Astrocyte (in vitro differentiated cells and primary cell): Measurements from ENCODE around the gene NDFIP1. TPM values are rescaled to one million over a fixed set of nuclear protein-coding genes. Genes with fewer than 3 reads are reported as not detected.

Experiments
- DNase-seq: peaks from one replicate; pipeline ENCODE4 v3.0.0-alpha.2; 2010; ENCODE audit warnings: low read depth
- FAIRE-seq: peaks from 2 replicates; lab custom pipeline; 2011; peaks lifted over from hg19 to GRCh38; lab: Jason Lieb, UNC
- H2AFZ ChIP-seq: 2 replicates; pipeline ENCODE4 v1.6.0; 2012; ENCODE audit warnings: low read depth, low read length, inconsistent platforms
- H3K27ac ChIP-seq: 2 replicates; pipeline ENCODE4 v1.5.1; 2011; ENCODE audit warnings: low read depth, low read length, inconsistent platforms
- H3K27me3 ChIP-seq: 2 replicates; pipeline ENCODE4 v1.6.0; 2011; ENCODE audit warnings: low read length, inconsistent platforms; ENCODE audit not compliant: insufficient read depth
- H3K36me3 ChIP-seq: 2 replicates; pipeline ENCODE4 v1.5.1; 2011; ENCODE audit warnings: low read length, inconsistent platforms; ENCODE audit not compliant: insufficient read depth
- H3K4me1 ChIP-seq: 2 replicates; pipeline ENCODE4 v1.5.1; 2011; ENCODE audit warnings: low read length, inconsistent platforms; ENCODE audit not compliant: insufficient read depth
- H3K4me2 ChIP-seq: 2 replicates; pipeline ENCODE4 v1.6.0; 2012; ENCODE audit warnings: low read length, inconsistent platforms
- H3K4me3 ChIP-seq: 2 replicates; pipeline ENCODE4 v1.5.1; 2011; ENCODE audit warnings: low read depth, mild to moderate bottlenecking, low read length, inconsistent platforms; ENCODE audit not compliant: insufficient read depth
- H3K79me2 ChIP-seq: 2 replicates; pipeline ENCODE4 v1.6.0; 2012; ENCODE audit warnings: mild to moderate bottlenecking, low read length, inconsistent platforms; ENCODE audit not compliant: insufficient read depth
- H3K9ac ChIP-seq: 2 replicates; pipeline ENCODE4 v1.6.0; 2012; ENCODE audit warnings: mild to moderate bottlenecking, low read length, inconsistent platforms
- H3K9me3 ChIP-seq: 2 replicates; pipeline ENCODE4 v1.5.1; 2012; ENCODE audit warnings: low read depth, mild to moderate bottlenecking, low read length, inconsistent platforms; ENCODE audit not compliant: insufficient read depth
- H4K20me1 ChIP-seq: 2 replicates; pipeline ENCODE4 v1.6.0; 2012; ENCODE audit warnings: low read length, inconsistent platforms; ENCODE audit not compliant: insufficient read depth
- H3K27ac Mint-ChIP-seq: one replicate; pipeline ENCODE4 v1.8.0; 2021; ENCODE audit warnings: mild to moderate bottlenecking, mixed read lengths; ENCODE audit not compliant: unreplicated experiment
- H3K27me3 Mint-ChIP-seq: one replicate; pipeline ENCODE4 v1.8.0; 2021; ENCODE audit warnings: low read depth, mixed read lengths; ENCODE audit not compliant: unreplicated experiment
- H3K36me3 Mint-ChIP-seq: one replicate; pipeline ENCODE4 v1.8.0; 2021; ENCODE audit warnings: low read depth, mixed read lengths; ENCODE audit not compliant: unreplicated experiment
- H3K4me1 Mint-ChIP-seq: one replicate; pipeline ENCODE4 v1.8.0; 2021; ENCODE audit warnings: low read depth, mixed read lengths; ENCODE audit not compliant: unreplicated experiment
- H3K4me3 Mint-ChIP-seq: one replicate; pipeline ENCODE4 v1.8.0; 2021; ENCODE audit warnings: mild to moderate bottlenecking, moderate library complexity, mixed read lengths; ENCODE audit not compliant: unreplicated experiment
- H3K9me3 Mint-ChIP-seq: one replicate; pipeline ENCODE4 v1.8.0; 2021; ENCODE audit warnings: mild to moderate bottlenecking, mixed read lengths; ENCODE audit not compliant: unreplicated experiment
- EZH2 ChIP-seq: IDR thresholded peaks from 2 replicates; pipeline ENCODE4 v1.6.1; 2012; ENCODE audit warnings: mild to moderate bottlenecking, low read length, inconsistent platforms; ENCODE audit not compliant: insufficient read depth
- total RNA-seq: library from RNA; stranded (reverse); gene quantifications from 2 replicates; pipeline ENCODE4 v1.2.1, GENCODE V29; 2021
- TF ChIP-seq, protein P1 (sequence below): IDR thresholded peaks from 2 replicates; pipeline ENCODE4 v1.5.1; 2011; ENCODE audit warnings: low read depth, mild to moderate bottlenecking, inconsistent platforms, low read length, moderate library complexity; ENCODE audit not compliant: insufficient read depth

The NDFIP1 gene
- total RNA-seq, 1 donor from 2014 or later, result 56.8 TPM

GRCh38 chr5:142197098-142197497, 88.5 kb downstream of the NDFIP1 start:
- Mint-ChIP-seq H3K27ac (no peak overlapping the region), H3K9me3 (peaks cover 2% of the 10 kb centered on the region), H3K36me3 (no peaks in the 10 kb centered on the region), H3K4me1 (peaks cover 14% of the 10 kb centered on the region), H3K27me3 (peaks cover 2% of the 10 kb centered on the region), H3K4me3 (no peak overlapping the region)
- no peak overlapping the region for H3K9ac ChIP-seq
- no peaks in the 10 kb centered on the region for H3K9me3 ChIP-seq
- peaks cover 11% of the 10 kb centered on the region for H3K4me1 ChIP-seq
- no peaks in the 10 kb centered on the region for H4K20me1 ChIP-seq
- no peaks in the 10 kb centered on the region for H3K36me3 ChIP-seq
- H2AFZ ChIP-seq, result peak overlapping the region; percentile 28
- H3K27me3 ChIP-seq, result no peaks in the 10 kb centered on the region
- no peak for DNase-seq
- TF ChIP-seq, protein P1, sequence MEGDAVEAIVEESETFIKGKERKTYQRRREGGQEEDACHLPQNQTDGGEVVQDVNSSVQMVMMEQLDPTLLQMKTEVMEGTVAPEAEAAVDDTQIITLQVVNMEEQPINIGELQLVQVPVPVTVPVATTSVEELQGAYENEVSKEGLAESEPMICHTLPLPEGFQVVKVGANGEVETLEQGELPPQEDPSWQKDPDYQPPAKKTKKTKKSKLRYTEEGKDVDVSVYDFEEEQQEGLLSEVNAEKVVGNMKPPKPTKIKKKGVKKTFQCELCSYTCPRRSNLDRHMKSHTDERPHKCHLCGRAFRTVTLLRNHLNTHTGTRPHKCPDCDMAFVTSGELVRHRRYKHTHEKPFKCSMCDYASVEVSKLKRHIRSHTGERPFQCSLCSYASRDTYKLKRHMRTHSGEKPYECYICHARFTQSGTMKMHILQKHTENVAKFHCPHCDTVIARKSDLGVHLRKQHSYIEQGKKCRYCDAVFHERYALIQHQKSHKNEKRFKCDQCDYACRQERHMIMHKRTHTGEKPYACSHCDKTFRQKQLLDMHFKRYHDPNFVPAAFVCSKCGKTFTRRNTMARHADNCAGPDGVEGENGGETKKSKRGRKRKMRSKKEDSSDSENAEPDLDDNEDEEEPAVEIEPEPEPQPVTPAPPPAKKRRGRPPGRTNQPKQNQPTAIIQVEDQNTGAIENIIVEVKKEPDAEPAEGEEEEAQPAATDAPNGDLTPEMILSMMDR, result no peak
- TF ChIP-seq EZH2, result no peak
- H3K4me3 ChIP-seq, result no peak overlapping the region
- FAIRE-seq, result no peak
- no peak overlapping the region for H3K27ac ChIP-seq
- no peaks in the 10 kb centered on the region for H3K79me2 ChIP-seq
- peak overlapping the region; percentile 1 for H3K4me2 ChIP-seq

GRCh38 chr5:142197781-142198180, 89.2 kb downstream of the NDFIP1 start:
- no peaks in the 10 kb centered on the region for H3K36me3 ChIP-seq
- H3K9me3 ChIP-seq, result no peaks in the 10 kb centered on the region
- H3K4me3 Mint-ChIP-seq, result no peak overlapping the region
- H3K27me3 ChIP-seq, result no peaks in the 10 kb centered on the region
- H3K79me2 ChIP-seq, result no peaks in the 10 kb centered on the region
- H3K27ac ChIP-seq, result no peak overlapping the region
- no peak overlapping the region for H3K4me3 ChIP-seq
- FAIRE-seq, result no peak
- peaks cover 14% of the 10 kb centered on the region for H3K4me1 Mint-ChIP-seq
- H3K27ac Mint-ChIP-seq, result no peak overlapping the region
- peaks cover 2% of the 10 kb centered on the region for H3K9me3 Mint-ChIP-seq
- H2AFZ ChIP-seq, result no peak overlapping the region
- DNase-seq, result no peak
- H3K27me3 Mint-ChIP-seq, result peaks cover 2% of the 10 kb centered on the region
- H3K9ac ChIP-seq, result no peak overlapping the region
- H3K4me2 ChIP-seq, result no peak overlapping the region
- H3K36me3 Mint-ChIP-seq, result no peaks in the 10 kb centered on the region
- H4K20me1 ChIP-seq, result no peaks in the 10 kb centered on the region
- peaks cover 17% of the 10 kb centered on the region for H3K4me1 ChIP-seq
- TF ChIP-seq, protein P1, result no peak
- TF ChIP-seq EZH2, result no peak

- no peaks in the 10 kb centered on the region for H3K9me3 ChIP-seq
- no peak overlapping the region for H3K27ac ChIP-seq
- H3K36me3 ChIP-seq, result no peaks in the 10 kb centered on the region
- no peak overlapping the region for H2AFZ ChIP-seq
- peaks cover 27% of the 10 kb centered on the region for H3K4me1 ChIP-seq
- TF ChIP-seq EZH2, result no peak
- TF ChIP-seq, protein P1, result no peak
- no peaks in the 10 kb centered on the region for H3K79me2 ChIP-seq
- H3K9me3 Mint-ChIP-seq, result peaks cover 3% of the 10 kb centered on the region
- H3K36me3 Mint-ChIP-seq, result no peaks in the 10 kb centered on the region
- no peaks in the 10 kb centered on the region for H4K20me1 ChIP-seq
- peaks cover 4% of the 10 kb centered on the region for H3K27me3 Mint-ChIP-seq
- H3K4me2 ChIP-seq, result no peak overlapping the region
- no peak overlapping the region for H3K9ac ChIP-seq
- FAIRE-seq (no peak), DNase-seq (no peak)
- no peak overlapping the region for H3K4me3 ChIP-seq
- peaks cover 22% of the 10 kb centered on the region for H3K4me1 Mint-ChIP-seq
- no peaks in the 10 kb centered on the region for H3K27me3 ChIP-seq
- no peak overlapping the region for H3K27ac Mint-ChIP-seq
- no peak overlapping the region for H3K4me3 Mint-ChIP-seq
Measured at GRCh38 chr5:142199388-142199787, 90.8 kb downstream of the NDFIP1 start.
